SK-N-SH treated with all-trans-retinoic acid at 6 μM for 48 hours (cell line): ENCODE results near the gene MUC5B.

Experiments
- ZFP3 ChIP-seq: fragments of 250-450 bp; sonication (Bioruptor Pico); IDR thresholded peaks from 2 replicates; pipeline ENCODE4 v1.5.0; 2020; ENCODE audit warnings: mild to moderate bottlenecking, moderate library complexity
- TF ChIP-seq, protein P1 (sequence below): fragments of 250-450 bp; sonication (Bioruptor Pico); IDR thresholded peaks from 2 replicates; pipeline ENCODE4 v1.5.1; 2020; ENCODE audit warnings: low read depth, mild to moderate bottlenecking, moderate library complexity

DNA sequence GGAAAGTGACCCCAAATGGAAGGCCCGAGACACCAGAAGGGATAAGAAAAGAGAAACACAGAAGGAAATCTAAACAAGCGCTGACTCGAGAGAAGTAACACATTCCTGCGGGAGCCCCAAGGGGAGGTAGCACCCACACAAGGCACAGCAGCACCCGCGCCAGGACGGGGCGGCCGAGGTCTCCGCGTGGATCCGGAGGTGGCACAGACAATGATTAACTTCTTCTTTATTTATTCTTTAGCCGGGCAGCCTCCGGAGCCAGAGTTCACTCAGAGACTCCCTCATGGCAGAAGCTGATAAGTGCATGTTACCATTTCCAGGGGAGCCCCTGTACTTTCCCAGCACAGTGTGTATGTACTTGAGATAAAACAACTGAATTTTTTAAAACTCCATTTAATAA is 81.5 kb downstream of the MUC5B start:
- TF ChIP-seq ZFP3 (CRISPR knock-in tag): no peak
- TF ChIP-seq, protein P1, sequence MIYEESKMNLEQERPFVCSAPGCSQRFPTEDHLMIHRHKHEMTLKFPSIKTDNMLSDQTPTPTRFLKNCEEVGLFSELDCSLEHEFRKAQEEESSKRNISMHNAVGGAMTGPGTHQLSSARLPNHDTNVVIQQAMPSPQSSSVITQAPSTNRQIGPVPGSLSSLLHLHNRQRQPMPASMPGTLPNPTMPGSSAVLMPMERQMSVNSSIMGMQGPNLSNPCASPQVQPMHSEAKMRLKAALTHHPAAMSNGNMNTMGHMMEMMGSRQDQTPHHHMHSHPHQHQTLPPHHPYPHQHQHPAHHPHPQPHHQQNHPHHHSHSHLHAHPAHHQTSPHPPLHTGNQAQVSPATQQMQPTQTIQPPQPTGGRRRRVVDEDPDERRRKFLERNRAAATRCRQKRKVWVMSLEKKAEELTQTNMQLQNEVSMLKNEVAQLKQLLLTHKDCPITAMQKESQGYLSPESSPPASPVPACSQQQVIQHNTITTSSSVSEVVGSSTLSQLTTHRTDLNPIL (CRISPR knock-in tag): no peak
